Measurements from ENCODE around the gene SHC2.
"Not testable (repeated sequence)": the region's sequence is repeated elsewhere in the genome, so short reads cannot be mapped to it uniquely, and the experiment has no call there.

SHC2 gene

DNA sequence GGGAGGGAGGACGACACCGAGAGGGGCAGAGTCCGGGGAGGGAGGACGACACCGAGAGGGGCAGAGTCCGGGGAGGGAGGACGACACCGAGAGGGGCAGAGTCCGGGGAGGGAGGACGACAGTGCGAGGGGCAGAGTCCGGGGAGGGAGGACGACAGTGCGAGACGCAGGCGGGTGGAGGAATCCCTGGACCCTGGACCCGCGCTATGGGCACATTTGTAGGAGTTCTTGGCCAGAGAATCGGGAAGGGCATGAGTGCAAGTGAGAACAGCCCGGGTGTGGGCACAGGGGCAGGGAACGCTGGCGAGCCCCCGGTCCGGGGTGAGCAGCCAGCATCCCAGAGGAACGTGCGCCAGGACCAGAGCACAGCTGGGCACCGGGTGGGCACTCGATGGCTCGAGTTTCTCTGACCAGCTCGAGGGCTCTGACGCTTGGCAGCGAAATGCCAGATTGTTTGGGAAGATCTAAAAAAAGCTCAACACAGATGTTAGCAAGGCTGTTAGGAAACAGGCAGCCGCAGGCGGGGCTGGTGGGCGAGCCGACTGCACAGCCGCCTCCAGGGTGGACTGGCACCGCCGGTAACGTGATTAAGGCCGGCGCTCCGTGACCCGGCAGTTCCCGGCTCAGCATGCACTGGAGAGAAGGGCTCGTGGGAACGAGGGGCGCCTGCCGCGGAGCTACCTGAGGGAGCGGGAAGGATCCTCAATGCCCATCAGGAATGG, 33.9 kb downstream of the SHC2 start:
- DNase-seq (ENCODE audit: low read depth in 2 of 2), result no peak
- TF ChIP-seq, protein P1, sequence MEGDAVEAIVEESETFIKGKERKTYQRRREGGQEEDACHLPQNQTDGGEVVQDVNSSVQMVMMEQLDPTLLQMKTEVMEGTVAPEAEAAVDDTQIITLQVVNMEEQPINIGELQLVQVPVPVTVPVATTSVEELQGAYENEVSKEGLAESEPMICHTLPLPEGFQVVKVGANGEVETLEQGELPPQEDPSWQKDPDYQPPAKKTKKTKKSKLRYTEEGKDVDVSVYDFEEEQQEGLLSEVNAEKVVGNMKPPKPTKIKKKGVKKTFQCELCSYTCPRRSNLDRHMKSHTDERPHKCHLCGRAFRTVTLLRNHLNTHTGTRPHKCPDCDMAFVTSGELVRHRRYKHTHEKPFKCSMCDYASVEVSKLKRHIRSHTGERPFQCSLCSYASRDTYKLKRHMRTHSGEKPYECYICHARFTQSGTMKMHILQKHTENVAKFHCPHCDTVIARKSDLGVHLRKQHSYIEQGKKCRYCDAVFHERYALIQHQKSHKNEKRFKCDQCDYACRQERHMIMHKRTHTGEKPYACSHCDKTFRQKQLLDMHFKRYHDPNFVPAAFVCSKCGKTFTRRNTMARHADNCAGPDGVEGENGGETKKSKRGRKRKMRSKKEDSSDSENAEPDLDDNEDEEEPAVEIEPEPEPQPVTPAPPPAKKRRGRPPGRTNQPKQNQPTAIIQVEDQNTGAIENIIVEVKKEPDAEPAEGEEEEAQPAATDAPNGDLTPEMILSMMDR (IDR thresholded peaks at IDR 0.05; ENCODE audit: low read depth, low read length), result no peak
- no peak overlapping the region for H3K4me3 ChIP-seq (replicated peaks in 1 of 2; ENCODE audit: low read depth in 2 of 2, low read length in 2 of 2)

DNA sequence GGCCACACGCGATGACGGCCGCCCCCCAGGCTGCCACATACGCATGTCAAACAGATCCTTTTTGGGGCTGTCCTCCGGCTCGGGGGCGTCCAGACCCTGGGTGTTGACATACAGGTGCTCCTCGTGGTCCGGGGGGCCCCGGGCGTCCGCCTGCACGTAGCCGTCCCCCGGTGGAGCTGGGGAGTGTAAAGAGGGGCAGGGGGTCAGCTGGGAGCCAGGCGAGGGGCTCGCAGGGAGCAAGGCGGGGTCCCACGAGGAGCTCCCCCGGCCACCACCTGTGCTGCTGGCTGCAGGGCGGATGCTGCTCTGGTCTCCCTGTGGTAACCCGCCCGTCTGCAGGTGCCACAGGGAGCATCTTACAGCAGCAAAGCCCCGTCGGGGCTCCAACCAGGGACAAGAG, 35.8 kb downstream of the SHC2 start:
- TF ChIP-seq, protein P1 (IDR thresholded peaks at IDR 0.05; ENCODE audit: low read depth, low read length), result no peak
- DNase-seq (ENCODE audit: low read depth in 2 of 2), result no peak
- H3K4me3 ChIP-seq (replicated peaks in 1 of 2; ENCODE audit: low read depth in 2 of 2, low read length in 2 of 2), result no peak overlapping the region

DNA sequence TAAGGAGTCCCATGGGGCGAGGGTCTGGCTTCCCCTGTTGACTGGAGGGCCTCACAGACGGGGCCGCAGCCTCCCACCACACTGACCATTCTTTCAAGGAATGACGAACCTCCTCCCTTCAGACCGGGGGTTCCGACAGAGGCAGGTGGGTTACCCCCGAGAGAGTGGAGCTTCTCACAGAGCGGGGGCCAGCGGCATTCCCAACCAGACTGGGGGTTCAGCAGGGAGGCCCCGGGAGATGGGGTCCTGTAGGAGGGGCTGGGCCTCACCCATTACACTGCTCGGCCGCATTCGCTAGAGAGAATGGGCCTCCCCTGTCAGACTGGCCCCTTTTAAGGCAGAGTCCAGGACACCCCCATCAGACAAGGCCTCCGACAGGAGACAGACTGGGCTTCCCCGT, 36.3 kb downstream of the SHC2 start:
- no peak for DNase-seq (ENCODE audit: low read depth in 2 of 2)
- TF ChIP-seq, protein P1 (IDR thresholded peaks at IDR 0.05; ENCODE audit: low read depth, low read length), result no peak
- no peak overlapping the region for H3K4me3 ChIP-seq (replicated peaks in 1 of 2; ENCODE audit: low read depth in 2 of 2, low read length in 2 of 2)

DNA sequence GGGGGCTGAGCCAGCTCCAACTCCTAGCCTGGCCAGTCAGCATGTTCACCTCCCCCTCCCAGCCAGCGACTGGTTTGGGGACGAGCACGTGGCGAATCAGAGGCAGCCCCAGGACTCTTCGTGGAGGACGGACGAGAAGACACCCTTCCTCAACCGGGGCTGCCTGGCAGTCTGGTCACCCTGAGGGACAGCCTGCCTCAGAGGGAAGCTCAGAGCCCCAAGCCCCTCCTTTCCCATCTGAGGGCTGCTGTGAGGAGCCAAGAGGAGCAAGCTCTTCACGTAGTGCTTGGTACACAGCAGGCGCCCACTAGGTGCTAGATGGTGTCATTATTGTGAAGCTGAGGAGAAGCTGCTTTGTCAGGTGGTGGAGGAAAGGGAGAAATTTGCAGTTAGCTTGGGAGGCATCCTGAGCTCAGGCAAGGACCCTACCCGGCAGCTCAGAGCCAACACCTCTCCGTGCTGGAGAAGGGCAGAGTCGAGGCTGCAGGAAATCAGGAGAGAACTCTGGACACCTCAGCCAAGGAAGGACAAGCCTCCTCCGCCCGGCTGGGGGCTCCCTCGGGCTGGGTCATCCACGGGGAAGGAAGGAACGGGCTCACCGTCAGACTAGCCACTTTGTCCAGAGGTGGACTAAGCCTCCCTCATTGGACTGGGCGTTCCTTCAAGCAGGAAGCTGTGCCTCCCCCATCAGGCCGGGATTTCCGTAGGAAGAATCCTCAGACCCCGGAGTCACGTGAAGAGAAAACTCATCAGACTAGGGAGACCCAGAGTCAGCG, 37.0 kb downstream of the SHC2 start:
- TF ChIP-seq, protein P1 (IDR thresholded peaks at IDR 0.05; ENCODE audit: low read depth, low read length), result no peak

DNA sequence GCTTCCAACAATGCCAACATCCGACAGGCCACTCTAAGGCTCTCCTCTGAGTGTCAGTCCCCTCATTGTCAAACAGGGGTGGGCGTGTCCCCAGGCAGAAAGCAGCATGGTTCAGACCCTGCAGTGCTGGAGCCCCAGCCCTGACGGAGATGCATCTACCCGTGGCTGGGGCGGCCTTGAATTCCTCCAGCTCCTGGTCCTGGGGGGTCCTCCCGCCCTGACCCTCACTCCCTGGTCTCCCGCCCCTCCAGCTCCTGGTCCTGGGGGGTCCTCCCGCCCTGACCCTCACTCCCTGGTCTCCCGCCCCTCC, 38.0 kb downstream of the SHC2 start:
- DNase-seq (ENCODE audit: low read depth in 2 of 2); H3K4me3 ChIP-seq (replicated peaks in 1 of 2; ENCODE audit: low read depth in 2 of 2, low read length in 2 of 2): not testable (repeated sequence)

More for the DNA sequence above, 37.0 kb downstream of the SHC2 start:
- no peak overlapping the region for H3K4me3 ChIP-seq (replicated peaks in 1 of 2; ENCODE audit: low read depth in 2 of 2, low read length in 2 of 2)
- DNase-seq (ENCODE audit: low read depth in 2 of 2), result no peak

DNA sequence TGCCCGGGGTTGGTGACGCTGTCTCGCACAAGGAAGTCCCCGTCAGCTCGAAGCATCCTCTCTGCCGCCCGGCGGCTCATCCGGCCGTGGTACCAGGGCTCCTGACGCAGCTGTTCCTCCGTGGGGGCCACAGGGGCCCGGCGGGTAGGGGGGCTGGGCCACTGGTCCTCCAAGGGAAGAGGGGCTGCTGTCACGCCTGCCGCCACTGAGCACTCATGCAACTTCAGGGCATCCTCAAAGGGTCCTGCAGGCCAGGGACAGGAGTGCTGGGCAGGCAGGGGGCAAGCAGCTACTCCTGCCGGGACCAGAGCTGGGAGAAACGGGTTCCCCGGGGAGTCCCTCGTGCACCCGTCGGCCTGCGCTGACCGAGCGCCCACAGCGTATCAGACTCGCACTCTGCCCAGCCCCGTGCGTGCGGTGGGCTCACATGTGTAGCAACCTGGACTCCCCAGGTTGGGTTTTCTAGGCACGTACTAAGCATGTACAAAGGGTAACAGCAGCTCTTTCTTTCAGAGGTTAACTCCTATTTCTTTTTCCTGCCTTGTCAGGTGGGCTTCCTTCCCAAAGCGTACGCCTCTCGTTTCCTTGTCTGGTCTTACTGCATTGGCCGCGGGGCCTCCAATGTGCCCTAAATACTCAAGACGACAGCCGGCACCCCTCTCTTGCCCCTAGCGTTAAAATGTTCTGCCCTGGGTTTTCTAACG, 38.5 kb downstream of the SHC2 start:
- TF ChIP-seq, protein P1 (IDR thresholded peaks at IDR 0.05; ENCODE audit: low read depth, low read length), result no peak
- no peak for DNase-seq (ENCODE audit: low read depth in 2 of 2)
- no peak overlapping the region for H3K4me3 ChIP-seq (replicated peaks in 1 of 2; ENCODE audit: low read depth in 2 of 2, low read length in 2 of 2)

Data from cardiac fibroblast (primary cell).